Coronary artery (tissue), 2 donors: ENCODE results near the gene RYR3.

Experiments used
- DNase-seq: peaks from one replicate; pipeline ENCODE4 v3.0.0-alpha.2; 2017; ENCODE audit warnings: low spot score
- H3K27ac ChIP-seq, 2 donors: fragments of 200-600 bp; sonication (generic); one replicate each; pipeline ENCODE4 v1.5.1; 2016 to 2019
- H3K4me3 ChIP-seq: fragments of 200-600 bp; sonication (generic); 2 replicates; pipeline ENCODE4 v1.5.1; 2016; ENCODE audit warnings: mild to moderate bottlenecking, moderate library complexity
- TF ChIP-seq, protein P1 (sequence below): fragments of 200-600 bp; sonication (generic); IDR thresholded peaks from one replicate; pipeline ENCODE4 v1.5.1; 2019; ENCODE audit warnings: antibody characterized with exemption

The RYR3 gene

GRCh38 chr15:33310481-33311311 lies at the start of gene RYR3:
Gene RYR3, plus strand, starts transcription at chr15:33310967. Its CDS starts 79 bp downstream, at chr15:33311046.
- H3K27ac ChIP-seq, result peak within 1 kb of the TSS in 1 of 2 donors; percentile 11
- TF ChIP-seq, protein P1, sequence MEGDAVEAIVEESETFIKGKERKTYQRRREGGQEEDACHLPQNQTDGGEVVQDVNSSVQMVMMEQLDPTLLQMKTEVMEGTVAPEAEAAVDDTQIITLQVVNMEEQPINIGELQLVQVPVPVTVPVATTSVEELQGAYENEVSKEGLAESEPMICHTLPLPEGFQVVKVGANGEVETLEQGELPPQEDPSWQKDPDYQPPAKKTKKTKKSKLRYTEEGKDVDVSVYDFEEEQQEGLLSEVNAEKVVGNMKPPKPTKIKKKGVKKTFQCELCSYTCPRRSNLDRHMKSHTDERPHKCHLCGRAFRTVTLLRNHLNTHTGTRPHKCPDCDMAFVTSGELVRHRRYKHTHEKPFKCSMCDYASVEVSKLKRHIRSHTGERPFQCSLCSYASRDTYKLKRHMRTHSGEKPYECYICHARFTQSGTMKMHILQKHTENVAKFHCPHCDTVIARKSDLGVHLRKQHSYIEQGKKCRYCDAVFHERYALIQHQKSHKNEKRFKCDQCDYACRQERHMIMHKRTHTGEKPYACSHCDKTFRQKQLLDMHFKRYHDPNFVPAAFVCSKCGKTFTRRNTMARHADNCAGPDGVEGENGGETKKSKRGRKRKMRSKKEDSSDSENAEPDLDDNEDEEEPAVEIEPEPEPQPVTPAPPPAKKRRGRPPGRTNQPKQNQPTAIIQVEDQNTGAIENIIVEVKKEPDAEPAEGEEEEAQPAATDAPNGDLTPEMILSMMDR, result no peak
- DNase-seq, result no peak
- H3K4me3 ChIP-seq, result peak within 1 kb of the TSS; percentile 73

GRCh38 chr15:33262306-33262705 lies 48.5 kb upstream of the RYR3 start:
- no peak for DNase-seq
- no peak overlapping the region for H3K27ac ChIP-seq
- no peak overlapping the region for H3K4me3 ChIP-seq
- TF ChIP-seq, protein P1, result no peak

GRCh38 chr15:33277689-33278088 lies 33.1 kb upstream of the RYR3 start:
- Histone ChIP-seq H3K4me3 (no peak overlapping the region), H3K27ac (no peak overlapping the region)
- TF ChIP-seq, protein P1, result no peak
- no peak for DNase-seq

DNA sequence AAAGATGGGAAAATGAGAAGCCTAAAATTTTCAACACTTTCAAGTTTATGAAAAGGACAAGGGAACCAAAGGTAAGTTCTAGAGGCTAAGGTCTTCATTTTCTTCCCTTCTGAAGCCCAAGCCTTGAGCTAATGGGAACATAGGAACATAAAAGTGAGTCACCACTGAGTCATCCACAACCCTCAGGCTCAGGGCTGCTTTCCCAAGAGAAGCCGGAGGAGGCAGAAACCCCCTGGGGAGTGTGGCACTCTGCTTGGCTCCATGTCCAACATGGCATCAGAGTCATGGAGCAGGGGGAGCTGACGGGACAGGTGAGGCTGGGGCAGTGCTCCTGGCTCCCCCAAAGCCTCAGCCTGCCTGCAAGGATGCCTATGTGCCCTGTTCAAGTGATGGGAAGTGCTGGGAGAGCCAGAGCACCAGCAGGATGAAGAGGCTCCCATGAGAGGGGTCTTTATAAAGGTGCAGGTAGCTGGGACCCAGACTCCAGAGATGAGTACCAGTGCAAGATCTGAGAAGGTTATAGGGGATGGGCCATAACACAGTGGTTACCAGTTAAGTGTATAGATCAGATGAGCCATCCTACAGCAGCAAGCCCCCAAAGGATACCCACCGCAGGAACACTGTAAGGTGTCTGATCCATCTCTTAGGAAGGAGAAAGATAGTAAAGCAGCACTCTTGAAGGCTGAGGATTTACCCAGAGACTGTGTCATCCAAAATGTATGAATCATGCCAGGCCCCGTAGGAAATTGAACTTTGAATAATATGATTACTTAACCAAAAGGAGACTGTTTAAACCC lies 31.8 kb upstream of the RYR3 start:
- TF ChIP-seq, protein P1, result no peak
- DNase-seq, result no peak
- Histone ChIP-seq H3K27ac (no peak overlapping the region), H3K4me3 (no peak overlapping the region)

GRCh38 chr15:33279613-33280205 lies 31.1 kb upstream of the RYR3 start:
- no peak for DNase-seq
- TF ChIP-seq, protein P1, result no peak
- H3K4me3 ChIP-seq, result no peak overlapping the region
- H3K27ac ChIP-seq, result no peak overlapping the region

GRCh38 chr15:33282226-33283020 lies 28.3 kb upstream of the RYR3 start:
- no peak for DNase-seq
- TF ChIP-seq, protein P1, result no peak
- H3K27ac ChIP-seq, result no peak overlapping the region
- H3K4me3 ChIP-seq, result no peak overlapping the region
